Caki2 (cell line): ENCODE data around the gene PARP6. TPM values are rescaled to one million over a fixed set of nuclear protein-coding genes. Genes with fewer than 3 reads are reported as not detected.

Experiments used
- DNase-seq: peaks from one replicate; pipeline ENCODE4 v3.0.0-alpha.2; 2015; ENCODE audit warnings: low read depth
- in situ Hi-C: cut with HindIII; loops from 2 replicates; pipeline ENCODE4 v1.10.0; 2016; ENCODE audit warnings: low sequenced_read_pairs, low pct_unique_long_range_greater_than_20kb, mixed read lengths
- total RNA-seq: library from RNA; depleted of rRNA; stranded (reverse); fragments of >200 nt; shearing (Covaris generic); gene quantifications from 2 replicates; pipeline ENCODE4 v1.2.3, GENCODE V29; 2014; ENCODE audit warnings: low replicate concordance

The PARP6 gene
- total RNA-seq, 1 experiment from 2014 or later = 20.6 TPM

DNA sequence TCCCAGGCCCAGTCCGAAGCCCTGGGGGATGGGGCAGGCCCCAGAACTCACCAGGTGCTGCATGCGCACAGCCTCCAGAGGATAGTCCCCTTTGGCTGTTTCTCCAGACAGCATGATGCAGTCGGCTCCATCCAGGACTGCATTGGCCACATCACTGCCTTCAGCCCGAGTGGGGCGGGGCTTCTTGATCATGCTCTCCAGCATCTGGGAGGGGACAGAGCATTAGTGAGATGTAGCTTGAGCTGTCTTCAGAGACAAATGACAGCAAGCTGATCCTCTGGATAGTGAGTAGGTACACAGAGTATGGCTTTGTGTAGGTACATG lies 65.7 kb downstream of the PARP6 start:
- no peak for DNase-seq
- in situ Hi-C loops = no loop called here

DNA sequence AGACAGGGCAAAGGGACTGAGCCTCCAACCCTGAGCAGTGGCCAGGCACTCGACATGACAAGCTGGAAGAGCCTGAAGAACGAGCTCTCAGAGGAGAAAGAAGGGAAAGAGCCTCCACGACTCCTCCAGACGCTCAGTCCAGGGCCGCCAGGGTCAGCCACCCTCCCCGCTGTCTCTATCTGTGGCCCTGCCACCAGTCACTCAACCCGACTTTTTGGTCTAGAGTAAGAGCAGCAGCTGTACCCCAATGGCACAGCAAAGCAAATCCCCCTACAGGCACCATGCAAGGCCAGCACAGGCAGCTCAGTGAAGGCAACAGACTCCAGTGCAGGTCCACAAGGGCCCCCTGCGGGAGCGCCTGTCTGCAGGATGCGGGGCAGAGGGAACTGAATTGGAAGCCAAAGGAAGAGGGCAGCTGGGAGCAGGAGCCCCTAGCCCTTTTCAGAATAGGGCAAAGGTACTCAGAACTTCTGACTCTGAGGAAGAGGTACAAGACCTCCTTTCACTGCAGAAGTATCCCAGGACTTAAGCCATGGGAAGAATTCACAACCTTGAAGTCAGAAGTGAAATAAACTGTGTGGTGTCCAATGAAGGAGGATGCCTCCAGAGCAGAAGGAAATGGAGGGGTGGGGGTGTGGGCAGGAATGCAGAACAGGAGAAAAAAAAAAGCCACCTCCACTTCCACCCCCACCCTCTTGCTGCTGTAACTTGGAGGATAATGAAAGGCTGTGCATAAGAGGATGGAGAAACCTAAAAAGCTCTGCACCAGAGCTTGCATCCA lies 66.3 kb downstream of the PARP6 start:
- in situ Hi-C loops = no loop called here
- DNase-seq = no peak

DNA sequence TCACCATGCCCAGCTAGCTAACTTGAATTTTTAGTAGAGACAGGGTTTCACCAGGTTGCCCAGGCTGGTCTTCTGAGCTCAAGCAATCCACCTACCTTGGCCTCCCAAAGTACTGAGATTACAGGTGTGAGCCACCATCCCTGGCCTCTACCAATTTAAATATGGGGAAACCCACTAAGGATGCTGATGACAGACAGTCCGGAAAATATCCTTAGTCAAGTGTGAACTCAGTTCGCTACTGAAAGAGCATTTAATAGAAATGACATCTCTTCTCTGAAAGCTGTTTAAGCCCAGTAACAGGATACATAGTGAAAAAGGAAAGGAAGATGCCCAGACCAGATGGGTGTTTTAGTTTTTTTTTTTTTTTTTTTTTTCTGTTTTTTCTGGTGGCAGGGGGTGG lies 67.1 kb downstream of the PARP6 start:
- no peak for DNase-seq
- in situ Hi-C loops = no loop called here

DNA sequence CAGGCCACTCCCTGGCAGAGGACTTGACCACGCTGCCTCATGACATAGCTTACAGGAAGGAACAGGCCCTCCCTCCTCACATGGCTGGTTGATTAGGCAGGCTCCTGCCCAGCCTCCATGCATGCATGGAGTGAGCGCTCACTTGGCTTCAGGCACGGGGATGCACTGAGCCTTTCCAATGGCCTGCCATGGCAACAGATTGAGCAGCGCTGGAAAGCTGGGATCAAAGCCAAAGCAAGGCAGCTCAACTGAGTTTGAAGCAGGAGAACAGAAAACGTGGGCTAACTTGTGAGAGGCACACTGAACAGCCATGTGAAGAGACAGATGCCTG lies 68.9 kb downstream of the PARP6 start:
- in situ Hi-C loops = no loop called here
- peak; percentile 90 for DNase-seq

DNA sequence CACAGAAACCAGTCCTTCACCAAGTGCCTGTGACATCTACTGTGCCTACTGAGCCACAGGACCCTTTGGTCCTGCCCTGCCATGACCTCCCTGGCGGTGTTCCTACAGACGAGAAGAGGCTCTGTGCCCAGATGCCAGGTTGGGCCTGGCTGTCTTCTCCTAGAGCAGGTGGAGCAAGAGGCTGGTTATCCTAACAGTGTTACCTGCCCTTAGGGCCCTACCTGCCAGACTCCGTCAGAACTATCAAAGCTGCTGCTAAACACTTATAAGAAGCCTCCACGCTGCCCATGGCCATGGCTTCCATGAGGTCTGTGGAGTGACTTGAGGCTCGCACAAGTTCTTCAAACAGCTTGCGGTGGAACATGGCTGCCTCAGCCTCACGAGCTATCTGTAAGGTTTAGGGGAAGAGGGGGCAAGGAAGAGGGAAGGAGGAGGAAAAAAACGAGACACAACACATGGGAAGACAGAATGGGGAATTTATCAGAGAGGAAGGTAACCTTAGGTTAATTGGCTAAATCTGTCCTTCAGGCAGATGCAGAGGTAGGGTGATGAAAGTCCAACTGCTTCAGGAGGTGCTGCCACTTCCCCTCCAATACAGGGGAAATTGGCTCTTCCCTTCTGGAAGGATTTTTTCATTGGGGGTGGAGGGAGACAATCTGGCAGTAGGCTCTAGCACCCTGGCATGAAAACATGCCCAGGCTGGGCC lies 69.4 kb downstream of the PARP6 start:
- DNase-seq = no peak
- in situ Hi-C loops = no loop called here

DNA sequence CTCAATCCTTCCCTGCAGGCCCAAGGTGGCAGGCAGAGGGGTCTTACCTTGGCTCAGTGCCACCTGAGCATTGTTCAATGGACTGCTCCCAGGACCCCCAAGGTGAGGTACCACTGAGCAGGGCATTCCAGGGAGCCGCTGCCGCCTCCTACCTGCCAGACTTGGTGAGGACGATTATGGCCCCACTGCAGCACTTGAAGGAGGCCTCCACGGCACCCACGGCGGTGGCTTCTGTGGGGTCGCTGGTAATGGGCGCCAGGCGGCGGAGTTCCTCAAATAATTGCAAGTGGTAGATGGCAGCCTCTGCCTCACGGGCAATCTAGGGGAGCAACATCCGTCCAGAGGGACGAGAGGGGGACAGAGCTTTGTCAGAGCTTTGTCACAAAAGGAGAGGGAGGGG lies 70.1 kb downstream of the PARP6 start:
- in situ Hi-C loops = no loop called here
- DNase-seq = no peak

DNA sequence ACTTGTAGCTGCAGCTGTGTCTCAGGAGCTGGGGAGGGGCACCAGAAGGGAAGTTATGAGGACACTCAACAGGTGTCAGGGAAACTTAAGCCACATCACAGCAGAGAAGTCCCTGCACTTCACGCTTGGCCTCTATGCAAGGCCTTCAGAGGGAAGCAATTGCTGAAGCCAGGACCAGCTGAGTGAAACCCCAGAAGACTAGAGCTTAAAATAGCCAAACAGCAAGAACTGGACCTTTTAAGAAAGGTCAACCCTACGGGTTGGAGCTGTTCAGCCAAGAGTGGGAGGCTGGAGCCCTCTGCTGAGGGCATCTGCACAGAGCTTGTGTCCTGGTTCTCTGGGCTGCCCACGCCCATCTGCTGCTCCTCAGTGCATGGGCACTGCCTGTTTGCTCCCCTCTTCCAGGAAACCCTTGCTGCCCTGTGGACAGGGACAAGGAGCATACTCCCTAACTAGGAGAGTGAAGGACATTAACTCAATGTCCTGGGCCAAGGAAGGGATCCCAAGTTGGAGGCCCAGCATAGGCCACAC lies 70.9 kb downstream of the PARP6 start:
- in situ Hi-C loops = no loop called here
- no peak for DNase-seq

DNA sequence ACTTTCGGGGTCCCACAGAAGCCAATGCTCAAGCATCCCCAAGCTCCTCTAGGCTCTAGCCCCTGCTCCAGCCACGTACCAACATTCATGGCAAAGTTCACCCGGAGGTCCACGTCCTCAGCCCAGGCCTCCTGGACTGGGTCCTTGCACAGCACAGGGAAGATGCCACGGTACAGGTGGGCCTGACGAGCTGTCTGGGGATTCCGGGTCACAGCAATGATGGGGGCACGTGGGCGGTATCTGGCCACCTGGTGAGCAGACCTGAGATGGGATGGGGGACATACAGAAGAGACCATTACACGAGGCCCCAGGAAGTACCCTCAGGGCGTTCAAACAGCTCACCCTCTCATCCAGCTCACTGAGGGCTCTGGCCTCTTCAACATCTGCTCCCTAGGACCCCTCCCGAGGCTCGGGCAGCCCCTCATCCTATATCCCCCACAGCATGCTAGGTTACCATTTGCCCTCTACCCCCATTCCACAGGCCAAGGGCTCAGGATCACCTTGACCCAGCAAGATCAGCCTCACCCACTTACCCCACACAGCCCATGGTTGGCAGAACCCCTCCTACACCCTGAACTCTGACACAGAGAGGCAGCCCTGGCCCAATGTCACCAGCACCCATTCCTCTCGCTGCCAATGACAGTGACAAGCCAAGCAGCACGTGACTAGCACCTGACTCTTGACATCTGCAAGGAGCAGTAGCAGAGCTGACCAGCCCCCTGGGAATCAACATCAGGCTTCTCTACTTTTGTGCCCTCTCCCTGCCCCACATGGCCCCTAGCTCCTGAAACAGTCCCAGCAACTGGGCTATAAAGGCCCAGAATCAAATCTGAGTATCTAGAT lies 71.7 kb downstream of the PARP6 start:
- in situ Hi-C loops = no loop called here
- no peak for DNase-seq

DNA sequence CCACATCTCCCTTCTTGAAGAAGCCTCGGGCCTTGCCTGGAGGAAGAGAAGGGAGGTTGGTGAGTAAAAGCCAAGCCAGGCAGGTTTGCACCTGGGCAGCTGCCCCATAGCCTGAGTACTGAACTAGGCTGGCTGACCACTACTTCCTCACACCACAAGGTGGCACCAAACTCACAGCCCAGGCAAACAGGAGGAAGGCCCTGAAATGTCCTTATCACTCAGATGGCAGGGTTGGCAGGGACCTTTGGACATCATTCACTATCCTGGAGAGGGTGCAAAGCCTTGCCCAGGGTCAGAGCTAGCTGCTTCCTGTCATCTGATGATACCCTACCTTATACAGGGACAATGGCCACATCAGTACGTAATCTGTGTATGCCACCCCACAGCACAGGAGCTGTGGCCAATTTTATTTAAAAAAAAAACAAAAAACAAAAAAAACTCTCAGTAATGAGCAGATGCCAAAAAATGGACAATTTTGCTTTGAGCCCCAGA lies 72.6 kb downstream of the PARP6 start:
- in situ Hi-C loops = no loop called here

DNA sequence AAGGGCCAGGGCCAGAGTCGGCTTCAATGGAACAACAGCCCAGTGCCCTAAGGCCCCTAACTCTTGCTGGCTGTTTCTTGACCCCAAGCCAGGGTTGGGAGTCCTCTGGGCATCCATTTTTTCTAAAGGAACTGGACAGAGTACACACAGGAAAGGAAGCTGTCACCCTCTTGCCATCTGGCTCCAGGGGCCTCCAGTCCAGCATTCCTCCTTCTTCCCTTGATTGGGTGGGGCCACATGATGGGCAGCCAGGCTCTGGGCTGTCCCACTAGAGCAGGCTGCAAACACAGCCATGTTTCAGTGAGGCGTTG lies 73.2 kb downstream of the PARP6 start:
- in situ Hi-C loops = no loop called here
- DNase-seq = no peak

More for the DNA sequence above, 72.6 kb downstream of the PARP6 start:
- DNase-seq = peak; percentile 76

DNA sequence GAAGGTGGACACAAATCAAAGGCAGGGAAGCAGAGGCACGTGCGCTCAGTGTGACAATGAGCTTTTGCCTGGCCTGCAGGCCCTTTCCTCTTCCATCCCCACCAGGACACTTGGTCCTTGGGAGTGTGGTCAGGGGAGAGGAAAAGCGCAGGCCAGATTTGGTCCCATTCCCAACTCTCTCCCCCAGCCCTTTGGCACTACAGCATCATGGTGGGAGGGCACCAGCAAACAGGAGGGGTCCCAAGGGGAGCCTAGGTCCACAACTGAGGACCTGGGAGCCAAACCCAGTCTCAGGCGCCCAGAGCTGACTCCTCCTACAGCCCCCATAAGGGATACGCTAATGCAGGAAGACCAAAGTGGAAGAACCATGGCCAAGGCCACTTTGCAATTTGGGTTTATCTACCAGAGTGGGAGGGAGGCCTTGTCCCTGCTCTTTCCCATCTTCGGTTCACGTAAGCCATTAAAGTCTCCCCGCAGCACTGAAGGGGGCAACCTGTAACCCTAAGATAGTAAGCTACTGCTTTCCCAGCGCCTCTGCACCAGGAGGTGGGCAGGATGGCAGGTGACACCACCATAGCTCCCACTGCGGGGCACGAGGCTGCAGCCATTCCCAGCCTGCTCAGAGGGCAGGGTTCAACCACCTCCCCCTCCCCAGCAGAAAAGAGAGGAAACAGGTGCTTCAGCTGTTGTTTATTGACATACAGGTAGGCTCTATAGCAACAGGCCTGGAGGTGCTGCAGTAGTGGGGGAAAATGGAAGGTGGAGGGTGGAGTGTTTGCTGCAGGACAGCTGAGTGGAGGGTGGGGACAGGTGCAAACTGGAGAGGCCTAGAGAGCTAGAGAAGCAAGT lies 73.8 kb downstream of the PARP6 start:
- in situ Hi-C loops = no loop called here
- DNase-seq = peak; percentile 49

DNA sequence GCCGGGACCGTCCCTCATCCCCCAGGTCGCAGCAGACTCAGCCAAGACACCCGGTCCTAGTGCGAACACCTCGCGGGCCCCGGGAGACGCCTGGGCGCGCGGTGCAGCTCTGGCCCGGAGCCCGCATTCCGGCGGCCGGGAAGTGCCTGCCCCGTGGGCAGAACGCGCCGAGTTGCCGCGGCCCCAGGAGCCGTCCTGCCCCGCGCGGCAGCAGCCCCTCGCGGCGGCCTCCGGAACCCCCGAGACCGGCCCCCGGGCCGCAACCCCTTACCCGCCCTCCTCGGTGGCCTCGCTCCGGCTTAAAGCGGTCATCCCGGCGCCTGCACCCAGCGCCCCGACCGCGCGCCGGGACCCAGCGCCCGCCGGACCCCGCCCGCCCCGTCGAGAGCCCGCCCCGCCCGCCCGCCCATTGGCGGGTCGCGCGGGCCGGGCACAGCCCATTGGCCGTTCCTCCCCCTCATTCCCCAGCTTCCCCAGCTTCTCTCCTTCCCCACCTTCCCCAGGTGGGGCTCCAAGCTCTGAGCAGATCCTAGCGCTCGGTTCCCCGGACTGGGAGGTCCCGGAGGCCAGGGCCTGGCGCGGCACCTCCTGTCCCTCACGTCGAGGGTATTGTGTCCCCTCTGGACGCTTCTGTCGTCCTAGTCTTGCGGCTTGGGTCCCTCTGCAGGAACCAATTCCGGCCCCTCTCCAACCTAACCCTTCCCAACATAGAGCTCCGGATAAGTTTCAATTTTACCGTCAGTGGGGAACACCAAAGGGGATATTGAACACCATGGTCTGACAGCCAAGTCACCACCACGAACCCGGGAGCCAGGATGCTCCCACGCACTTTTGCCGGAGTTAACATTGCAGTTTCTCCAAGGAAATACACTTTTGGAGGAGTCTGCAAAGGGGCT lies 74.6 kb downstream of the PARP6 start, which contains the start of gene GRAMD2A:
GRAMD2A (minus strand) TSS at position 328 of the 896 bp plus-strand sequence.
- in situ Hi-C loops = no loop called here
- peak; percentile 70 for DNase-seq

DNA sequence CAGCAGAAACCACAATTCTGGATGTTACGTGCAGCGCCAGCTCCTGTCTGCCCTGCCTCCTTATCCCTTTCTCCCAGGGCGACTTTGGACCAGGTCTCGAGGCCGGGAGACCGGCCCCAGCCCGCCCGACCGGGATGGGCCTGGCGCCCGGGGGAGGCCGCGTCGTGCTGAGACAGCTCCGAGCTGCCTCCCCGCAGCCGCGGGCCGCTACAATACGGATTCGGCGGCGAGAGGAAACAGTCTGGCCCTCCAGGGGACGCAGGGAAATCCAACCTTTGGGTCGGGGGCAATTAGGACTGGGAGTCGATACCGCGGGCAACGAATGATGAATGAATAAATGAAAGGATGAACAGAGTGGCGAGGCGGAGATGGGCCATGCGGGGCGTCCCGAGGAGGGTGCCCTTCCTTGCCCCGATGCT lies 75.3 kb downstream of the PARP6 start:
- in situ Hi-C loops = no loop called here

DNA sequence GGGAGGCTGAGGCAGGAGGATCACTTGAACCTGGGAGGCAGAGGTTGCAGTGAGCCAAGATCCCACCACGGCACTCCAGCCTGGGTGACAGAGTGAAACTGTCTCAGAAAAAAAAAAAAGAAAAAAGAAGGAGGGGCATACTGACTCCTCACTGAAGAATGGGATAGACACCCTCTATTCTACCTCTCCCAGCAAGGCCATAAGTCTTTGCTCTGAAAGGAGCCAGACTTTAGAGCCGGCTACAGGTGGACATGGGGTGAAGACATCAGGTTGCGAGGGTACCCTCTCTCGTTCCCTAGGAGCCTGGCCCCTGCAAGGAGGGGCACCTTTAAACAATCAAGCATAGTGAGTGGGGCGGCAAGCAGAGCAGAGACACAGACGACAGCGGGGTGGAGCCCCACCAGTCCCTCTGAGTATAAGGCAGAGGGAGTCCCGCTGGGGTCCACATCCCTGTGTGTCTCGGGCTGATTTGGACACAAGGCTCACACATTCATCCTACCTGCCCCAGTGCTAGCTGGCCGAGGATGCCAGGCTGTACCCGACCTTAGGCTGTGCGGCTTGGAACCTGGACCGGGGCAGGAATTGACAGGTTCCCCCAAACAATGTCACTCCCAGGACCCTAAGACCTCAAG lies 75.8 kb downstream of the PARP6 start:
- DNase-seq = no peak
- in situ Hi-C loops = no loop called here

More for the DNA sequence above, 75.3 kb downstream of the PARP6 start:
- DNase-seq = no peak

DNA sequence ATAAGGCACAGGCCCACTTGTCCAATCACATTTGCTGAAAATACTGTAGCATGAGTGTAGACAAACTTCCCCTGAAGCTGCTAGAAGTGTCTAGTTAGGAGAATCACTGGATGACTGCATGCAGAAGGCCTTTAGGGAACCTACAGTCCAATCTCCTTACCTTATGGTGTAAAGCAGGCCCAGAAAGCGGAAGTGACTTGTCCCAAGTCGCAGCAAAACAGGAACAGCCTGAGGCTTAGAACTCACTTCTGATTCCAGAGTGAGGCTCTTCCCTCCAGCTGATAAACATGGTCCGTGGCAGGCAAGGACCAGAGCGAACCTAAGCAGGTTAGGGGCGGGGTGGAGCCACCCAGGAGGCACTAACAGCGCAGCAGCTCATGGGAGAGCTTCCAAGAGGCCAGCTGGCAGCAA lies 77.2 kb downstream of the PARP6 start:
- in situ Hi-C loops = no loop called here
- DNase-seq = no peak

DNA sequence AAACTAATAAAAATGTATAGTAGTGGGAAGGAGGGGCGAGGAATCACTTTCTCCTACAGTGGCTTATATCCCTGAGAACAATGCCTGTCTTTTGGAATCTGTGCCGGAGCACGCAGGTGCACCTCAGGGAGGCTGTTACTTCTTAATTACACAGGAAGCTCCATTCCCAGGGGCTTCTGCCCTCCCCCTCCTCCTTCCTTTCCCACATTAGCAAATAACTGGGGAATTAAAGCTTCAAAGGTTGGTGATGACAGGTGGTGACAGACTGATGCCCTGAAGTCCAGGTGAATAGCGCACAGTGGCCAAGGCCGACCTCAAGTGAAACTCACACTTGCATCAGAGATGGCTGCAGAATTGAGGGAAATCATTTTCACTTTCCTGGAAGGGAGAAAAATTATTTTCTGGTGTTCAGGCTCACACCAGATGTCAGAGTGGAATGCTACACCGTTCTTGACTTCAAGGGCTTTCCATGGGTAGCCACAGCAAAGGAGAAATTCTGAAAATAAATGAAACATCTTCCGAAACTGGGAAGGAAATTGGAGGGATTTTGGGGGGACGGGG lies 78.4 kb downstream of the PARP6 start:
- no peak for DNase-seq
- in situ Hi-C loops = no loop called here
